Myocyte (in vitro differentiated cells): ENCODE results near the gene ETV6. TPM values are rescaled to one million over a fixed set of nuclear protein-coding genes. Genes with fewer than 3 reads are reported as not detected.

Source experiments
- DNase-seq: peaks from one replicate; pipeline ENCODE4 v3.0.0-alpha.2; 2012; ENCODE audit warnings: low read depth
- total RNA-seq: library from RNA; depleted of rRNA; stranded (reverse); fragments of >200 nt; gene quantifications from 2 replicates; pipeline ENCODE4 v1.2.3, GENCODE V29; 2014

Gene ETV6
- total RNA-seq, 1 donor from 2014 or later: 9.7 TPM

DNA sequence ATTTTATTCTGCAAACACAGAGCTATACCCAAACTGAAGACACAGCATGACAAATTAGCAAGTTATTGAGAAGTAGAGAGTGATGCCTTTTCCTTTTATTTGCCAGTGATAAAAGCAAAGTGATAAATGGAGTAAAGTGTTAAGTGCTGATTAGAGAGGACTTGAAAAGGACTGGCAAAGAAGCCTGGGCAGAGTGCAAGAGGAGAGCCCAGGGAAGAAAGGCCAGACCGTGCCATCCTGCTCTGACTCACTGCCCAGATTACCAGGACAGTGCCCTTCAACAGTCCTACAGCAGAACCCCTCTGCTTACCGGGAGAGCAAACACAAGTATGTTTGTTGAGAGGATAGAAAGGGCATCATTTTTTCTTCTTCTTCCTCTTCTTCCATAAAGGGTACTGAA, 106.5 kb downstream of the ETV6 start:
- peak; percentile 33 for DNase-seq

- DNase-seq: no peak
Measured at GRCh38 chr12:11756523-11756922, 107.0 kb downstream of the ETV6 start.

DNA sequence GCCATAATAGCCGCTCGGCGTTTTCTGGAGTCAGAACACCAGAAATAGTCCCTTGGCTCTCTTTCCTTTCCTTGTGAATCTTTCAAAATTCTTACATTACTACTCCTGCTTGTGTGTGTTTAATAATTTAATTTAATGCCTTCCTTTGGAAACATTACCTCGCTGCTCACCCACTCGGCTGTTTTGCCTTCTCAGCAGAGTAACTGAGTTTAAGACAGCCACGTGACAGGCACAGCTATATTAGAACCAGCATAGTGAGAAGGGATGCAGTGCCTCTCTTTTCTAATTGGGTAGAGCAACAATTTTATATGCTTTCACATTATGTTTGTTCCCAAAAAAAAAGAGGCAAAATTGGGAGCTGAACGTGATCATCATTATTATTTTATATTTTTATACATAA, 107.6 kb downstream of the ETV6 start:
- no peak for DNase-seq

GRCh38 chr12:11757531-11757930, 108.1 kb downstream of the ETV6 start:
- DNase-seq: no peak

GRCh38 chr12:11758087-11758486, 108.6 kb downstream of the ETV6 start:
- no peak for DNase-seq

- peak; percentile 55 for DNase-seq
Measured at GRCh38 chr12:11758510-11759493, 109.3 kb downstream of the ETV6 start.

GRCh38 chr12:11759494-11759878, 110.0 kb downstream of the ETV6 start:
- no peak for DNase-seq

- no peak for DNase-seq
Measured at GRCh38 chr12:11759899-11760298, 110.4 kb downstream of the ETV6 start.

DNA sequence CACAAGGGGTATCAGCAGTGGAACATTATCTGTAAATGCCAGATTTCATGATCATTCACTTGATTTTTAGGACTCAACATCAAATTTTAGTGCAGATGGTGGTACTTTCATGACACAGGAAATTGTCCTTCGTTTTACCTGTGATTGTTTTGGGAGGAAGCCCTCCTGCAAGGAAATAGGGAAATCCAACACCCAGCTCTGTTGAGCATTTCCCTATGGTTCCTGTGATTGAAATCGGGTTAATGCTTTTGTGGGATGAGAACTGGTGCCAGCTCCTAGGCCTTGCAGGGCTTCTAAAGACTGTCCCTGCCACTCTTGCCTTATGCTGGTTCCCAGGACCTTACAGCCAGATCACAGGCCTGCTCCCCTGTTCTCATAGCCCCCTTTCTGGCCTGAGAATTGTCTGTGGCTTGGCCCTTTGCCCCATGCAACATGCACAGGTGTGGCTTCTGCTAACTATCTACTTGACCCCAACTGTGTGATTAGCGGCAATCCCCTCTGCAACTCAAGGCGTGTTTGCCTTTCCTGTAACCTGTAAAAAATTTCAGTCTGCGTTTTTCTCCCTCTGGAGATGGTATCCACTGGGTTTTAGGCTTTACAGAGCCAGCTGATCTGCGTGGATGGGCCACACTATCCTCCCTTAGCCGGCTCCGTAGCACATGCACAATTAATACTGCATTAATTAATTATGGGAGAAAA, 112.5 kb downstream of the ETV6 start:
- no peak for DNase-seq

DNA sequence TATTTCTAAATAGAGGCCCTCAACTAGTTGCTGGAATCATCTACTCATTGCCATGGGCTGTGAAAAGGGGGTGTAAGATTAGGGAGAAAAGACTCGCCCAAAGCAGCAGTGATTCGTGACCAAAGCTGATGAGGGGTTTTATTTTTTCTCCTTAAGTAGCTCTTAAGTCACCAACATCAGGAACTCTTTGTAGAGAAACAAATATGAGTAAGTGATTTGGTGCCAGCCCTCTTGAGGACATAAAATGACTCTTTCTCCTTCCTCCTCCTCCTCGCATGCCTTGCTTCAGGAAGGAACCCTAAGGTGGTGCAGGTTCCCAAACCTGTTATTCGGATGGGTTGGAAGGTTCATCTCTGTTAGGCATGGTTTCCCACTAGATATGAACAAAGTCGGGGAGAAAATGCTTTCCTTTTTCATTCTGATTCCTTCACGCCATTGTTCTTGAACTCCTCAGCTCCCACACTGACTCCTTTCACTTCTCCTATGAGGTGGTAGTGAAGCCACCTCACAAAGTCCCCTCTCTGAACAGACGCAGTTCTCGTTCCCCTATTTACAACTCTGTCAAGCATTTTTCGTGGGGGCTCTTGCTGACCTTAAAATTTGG, 113.4 kb downstream of the ETV6 start:
- no peak for DNase-seq

DNA sequence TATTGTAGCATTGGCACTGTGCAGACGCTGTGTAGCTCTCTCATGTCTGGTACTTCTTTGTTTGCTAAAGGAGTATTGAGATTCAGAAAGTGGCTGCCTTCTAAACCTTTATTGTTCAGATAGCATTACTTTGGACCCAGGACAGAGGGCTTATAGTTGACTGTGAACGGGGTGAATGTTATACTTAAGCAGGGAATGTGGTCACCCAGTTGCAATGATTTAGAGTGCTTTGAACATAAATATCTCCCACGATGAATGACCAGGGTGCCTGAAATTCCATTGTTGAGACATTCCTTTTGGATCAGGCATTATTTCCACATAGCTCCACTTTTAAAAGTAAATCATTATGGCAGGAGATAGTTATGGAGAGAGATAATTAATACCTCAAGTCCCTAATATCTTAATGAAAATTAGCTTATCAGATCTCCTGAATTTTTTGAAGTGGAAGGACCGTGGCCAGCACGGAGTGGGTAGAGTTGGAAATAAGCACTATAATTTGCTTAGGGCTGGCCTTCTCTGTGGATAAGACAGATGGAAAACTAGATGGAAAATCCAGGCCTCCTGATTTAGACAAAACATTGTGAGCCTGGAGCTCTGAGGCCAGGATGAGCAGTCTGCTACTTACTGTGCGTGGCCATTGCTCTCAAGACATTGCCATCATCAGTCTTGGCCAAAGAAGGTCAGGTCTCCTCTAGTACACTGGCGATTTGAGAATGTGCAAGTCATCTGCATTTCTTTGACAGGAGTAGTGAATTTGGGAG, 114.5 kb downstream of the ETV6 start:
- DNase-seq: no peak

DNA sequence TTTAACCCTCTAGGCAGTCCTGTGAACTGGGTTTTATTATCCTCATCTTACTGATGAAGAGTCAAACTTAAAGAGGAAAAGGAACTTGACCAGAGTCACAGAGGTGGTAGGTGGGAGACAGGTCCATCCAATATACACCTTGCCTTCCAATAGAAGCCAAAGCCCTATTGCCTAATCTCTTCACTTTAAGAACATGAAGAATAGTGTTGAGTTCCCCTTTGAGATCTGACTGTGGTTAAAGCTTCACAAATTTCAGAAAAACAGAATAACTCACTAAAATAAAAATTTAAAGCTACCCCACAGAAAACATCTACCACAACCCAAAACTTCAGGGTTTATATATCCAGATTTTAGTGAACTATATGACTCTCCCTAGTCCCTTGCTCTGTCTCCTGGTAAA, 115.4 kb downstream of the ETV6 start:
- DNase-seq: no peak

DNA sequence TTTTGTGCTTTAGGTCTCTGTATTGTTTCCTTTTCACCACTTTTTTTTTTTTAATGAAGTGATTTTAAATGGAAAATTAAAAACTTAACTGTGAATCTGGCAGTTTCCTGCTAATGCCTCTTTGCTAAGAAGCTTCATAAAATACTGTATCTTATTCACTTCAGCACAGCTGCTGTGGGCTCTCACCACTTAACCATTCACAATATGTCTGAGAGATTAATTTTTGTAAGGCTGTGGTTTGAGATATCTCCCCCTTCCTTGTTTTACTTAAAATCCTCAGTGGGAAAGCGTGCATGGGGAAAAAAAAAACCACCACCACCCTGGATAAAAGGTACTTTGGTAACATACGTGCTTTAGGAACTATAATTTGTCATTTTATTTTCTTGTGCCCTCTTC, 115.9 kb downstream of the ETV6 start:
- DNase-seq: peak; percentile 41

DNA sequence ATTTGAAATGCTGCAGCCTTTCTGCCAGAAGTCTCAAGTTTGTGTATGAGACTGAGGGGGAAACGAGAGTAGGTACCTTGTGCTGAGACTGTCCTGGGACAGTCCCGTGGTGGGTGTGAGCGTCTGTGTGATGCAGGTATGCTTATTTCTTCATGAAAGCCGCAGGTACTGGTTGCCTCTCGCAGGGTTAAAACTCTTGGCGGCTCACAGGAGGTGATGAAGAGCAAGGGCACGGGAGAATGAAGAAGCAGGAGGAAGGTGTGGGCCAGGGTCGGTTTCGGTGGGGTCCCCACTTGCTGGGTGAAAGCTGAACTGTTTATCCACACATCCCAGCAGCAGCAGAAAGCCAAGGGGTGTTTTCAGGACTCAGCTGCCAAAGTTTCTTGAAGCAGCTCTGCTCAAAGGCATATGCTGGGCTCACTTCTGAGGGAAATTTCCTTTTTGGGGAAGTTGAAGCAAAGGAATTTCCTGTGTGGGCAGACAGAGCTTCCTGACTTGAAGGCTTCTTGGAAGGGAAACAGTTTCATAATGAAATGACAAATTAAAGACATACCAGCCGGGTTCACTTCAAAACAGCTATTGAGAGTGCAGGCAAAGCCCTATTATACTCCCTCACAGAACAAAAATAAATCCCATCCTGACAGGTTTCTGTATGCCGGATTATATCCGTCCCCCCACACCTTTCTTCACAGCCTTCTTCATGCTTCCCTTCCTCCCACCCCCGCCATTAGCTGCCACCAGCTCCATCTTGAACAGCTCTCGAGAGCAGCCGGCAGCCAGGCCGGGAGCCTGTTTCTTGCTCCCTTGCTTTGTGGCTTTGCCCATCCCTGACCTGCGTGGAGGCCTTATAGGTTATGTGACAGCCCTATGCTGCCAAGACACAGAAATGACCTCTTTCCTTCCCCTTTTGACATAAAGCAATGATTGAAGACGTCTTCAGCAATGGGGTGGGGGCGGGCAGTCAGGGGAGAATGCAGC, 116.6 kb downstream of the ETV6 start:
- peak; percentile 38 for DNase-seq

GRCh38 chr12:11767029-11767724, 117.7 kb downstream of the ETV6 start:
- no peak for DNase-seq

DNA sequence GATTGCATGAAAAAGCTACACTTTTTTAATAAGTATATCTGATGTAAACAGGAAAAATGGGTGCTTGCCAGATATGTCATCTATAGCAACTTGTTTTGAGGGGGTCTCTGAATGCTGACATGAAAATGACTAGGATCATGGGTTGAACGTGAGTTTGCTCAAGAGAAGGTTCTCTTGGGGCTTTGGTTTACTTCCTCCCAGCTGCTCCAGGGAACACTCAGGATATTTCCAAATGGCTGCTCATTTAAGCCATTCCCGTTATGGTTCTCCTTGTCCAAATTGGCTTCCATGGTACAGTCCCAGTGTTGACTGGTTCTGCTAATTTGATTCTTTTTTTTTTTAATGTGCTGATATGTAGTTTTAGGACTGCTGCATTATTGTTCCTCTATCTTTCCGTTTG, 118.3 kb downstream of the ETV6 start:
- DNase-seq: no peak

DNA sequence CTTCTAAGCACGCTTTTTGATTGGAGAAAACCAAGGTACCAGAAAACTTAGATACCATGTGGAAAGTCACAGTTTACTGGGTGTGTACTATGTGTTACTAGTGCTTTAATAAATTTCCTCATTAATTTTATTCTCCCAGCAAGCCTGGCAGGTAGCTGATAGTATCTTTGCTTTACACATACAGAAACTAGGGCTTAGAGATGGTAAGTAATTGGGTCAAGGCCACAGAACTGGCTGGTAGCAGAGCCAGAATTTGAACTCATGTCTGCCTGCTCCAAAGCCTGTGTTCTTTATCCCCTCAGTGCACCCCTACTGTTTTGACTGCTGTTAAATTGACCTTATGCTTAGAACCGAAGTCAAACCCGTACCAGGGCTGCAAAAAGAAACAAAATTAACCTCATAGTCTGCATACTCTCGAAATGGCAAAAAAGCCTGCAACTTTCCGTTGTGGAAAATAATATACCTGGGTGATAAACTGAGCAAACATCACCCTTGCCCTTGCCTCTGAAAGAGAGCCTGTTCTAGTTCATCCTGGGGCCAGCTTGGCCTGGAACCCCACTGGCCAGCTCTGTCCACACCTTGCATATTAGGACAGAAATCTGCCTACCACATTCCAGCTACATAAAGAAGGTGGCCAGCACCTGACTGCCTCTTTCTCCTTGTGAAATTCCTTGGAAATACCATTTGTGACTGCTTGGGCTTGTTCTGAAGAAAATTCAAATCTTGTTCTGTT, 118.9 kb downstream of the ETV6 start:
- DNase-seq: no peak

- no peak for DNase-seq
Measured at GRCh38 chr12:11769723-11770514, 120.4 kb downstream of the ETV6 start.
